Fibroblast of gingiva (primary cell): ENCODE results near the gene PPP4R4.
A peak's percentile ranks its signal among the peaks of the same experiment; 100 is the strongest.
"Not testable (repeated sequence)": the region's sequence is repeated elsewhere in the genome, so short reads cannot be mapped to it uniquely, and the experiment has no call there.

Experiments used
- DNase-seq: peaks from one replicate; pipeline ENCODE4 v3.0.0-alpha.2; 2011; ENCODE audit warnings: low read depth

The PPP4R4 gene

GRCh38 chr14:94143711-94144110 is 30.4 kb upstream of the PPP4R4 start:
- no peak for DNase-seq

- DNase-seq = no peak
Observed at GRCh38 chr14:94144765-94145164, 29.4 kb upstream of the PPP4R4 start.

GRCh38 chr14:94145902-94146527 is 28.1 kb upstream of the PPP4R4 start:
- DNase-seq = no peak

GRCh38 chr14:94152676-94153075 is 21.4 kb upstream of the PPP4R4 start:
- DNase-seq = no peak

DNA sequence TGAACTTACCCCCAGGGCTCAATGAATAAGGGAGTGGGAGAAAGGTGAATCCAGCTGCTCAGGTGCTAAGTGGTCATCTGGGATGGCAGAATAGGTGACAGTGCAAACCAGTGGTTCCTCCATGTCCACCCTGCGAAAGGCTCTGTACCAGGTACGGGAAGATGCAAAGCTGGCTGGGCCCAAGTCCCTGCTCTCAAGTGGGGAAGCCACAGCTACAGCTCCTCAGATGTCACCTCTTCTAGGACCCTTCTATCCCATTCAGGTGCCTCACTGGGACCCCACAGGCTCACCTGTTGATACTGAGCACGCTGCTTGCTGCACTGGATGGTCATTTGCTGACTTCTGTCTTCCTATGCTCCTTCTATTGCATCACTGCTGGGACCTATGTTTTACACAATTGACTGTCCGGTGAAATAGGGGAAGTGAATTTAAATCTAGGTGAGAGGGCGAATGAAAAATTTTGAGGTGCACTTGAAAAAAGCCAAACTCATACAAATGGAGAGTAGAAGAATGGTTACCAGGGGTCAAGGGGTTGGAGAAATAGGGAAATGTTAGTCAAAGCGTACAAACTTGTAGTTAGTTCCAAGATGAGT is 20.3 kb upstream of the PPP4R4 start:
- no peak for DNase-seq

DNA sequence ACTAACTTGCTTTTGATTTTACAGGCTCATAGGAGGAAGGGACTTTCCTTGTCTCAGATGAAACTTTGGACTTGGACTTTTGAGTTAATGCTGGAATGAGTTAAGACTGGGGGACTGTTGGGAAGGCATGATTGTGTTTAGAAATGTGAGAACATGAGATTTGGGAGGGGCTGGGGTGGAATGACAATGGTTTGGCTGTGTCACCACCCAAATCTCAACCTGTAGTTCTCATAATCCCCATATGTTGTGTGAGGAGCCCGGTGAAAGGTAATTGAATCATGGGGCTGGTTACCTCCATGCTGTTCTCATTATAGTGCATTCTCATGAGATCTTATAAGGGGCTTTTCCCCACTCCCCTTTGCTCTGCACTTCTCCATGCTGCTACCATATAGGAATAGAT is 18.0 kb upstream of the PPP4R4 start:
- not testable (repeated sequence) for DNase-seq

DNA sequence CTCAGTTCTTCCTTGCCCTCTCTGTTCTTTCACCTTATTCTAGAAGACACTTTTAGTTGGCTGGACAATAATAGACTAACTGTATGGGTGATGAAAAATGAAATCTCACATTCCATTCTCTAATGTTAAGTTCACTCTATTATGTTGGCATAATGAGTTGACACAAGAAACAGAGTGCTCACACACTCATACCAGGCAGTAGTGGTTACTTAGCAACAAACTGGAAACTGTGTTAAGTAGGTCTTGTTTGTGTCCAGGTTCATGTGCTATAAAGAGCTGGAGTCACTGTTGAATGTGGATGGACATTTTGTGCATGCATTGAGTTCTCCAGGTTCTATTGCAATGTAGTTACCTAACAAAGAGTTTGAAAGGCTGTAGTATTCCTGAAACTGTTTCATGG is 16.9 kb upstream of the PPP4R4 start:
- no peak for DNase-seq

DNA sequence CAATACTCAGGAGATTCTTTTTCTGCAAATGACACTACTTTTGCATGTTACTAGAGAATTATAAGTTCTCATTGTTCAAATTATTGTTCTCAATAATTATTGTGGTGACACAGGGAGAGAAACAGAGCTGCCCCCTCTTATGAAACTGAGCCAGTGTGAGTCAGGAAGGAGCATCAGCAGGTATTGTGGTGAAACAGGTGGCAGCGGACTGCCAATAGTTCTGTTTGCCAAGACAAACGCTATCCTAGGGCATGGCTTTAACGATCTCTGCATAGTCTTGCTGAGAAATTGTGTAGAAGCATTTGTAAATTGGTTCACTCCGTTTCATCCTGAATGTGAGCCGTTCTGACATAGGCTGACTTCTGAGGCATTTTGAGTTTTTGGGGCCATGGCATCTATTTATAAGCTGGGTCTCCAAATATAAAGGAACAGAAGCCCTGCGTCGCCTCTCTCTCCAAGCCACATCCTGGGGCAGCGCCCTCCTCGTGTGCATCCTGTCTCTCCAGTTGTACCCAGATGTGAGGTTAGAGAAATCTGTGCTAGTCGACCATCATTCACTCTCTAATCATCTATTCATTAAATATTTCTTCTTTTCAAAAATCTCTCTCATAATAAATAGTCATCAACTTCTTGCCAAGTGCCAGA is 15.8 kb upstream of the PPP4R4 start:
- DNase-seq = no peak

DNA sequence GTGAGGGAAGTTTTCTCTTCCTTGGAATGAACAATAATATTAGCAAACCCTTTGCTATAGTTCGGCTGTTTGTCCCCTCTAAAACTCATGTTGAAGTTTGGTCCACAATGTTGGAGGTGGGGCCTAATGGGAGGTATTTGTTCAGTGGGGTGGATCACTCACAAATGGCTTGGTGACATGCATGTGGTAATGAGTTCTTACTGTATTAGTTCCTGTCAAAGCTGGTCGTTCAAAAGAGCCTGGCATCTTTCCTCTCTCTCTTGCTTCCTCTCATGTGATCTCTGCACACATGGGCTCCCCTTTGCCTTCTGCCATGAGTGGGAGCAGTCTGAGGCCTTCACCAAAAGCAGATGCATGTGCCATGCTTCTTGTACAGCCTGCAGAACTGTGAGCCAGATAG is 13.1 kb upstream of the PPP4R4 start:
- DNase-seq = no peak

GRCh38 chr14:94161981-94162380 is 12.1 kb upstream of the PPP4R4 start:
- DNase-seq = no peak

DNA sequence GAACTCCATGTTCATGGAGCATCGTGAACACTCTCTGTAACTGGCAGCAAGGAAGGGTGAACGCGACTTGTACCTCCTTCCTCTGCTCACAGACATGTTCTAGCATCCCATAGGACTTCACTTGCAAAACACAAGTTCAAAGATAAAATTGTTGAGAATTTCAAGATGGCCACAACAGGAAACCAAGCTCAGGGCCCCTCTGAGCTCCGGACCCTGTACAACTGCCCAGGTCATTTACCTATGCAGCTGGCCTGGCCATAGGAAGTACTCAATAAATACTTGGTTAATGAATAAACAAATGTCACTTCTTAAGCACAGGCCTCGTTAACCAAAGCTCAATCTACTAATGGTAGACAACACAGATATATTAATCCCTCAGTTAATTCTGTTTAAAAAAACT is 11.7 kb upstream of the PPP4R4 start:
- no peak for DNase-seq

DNA sequence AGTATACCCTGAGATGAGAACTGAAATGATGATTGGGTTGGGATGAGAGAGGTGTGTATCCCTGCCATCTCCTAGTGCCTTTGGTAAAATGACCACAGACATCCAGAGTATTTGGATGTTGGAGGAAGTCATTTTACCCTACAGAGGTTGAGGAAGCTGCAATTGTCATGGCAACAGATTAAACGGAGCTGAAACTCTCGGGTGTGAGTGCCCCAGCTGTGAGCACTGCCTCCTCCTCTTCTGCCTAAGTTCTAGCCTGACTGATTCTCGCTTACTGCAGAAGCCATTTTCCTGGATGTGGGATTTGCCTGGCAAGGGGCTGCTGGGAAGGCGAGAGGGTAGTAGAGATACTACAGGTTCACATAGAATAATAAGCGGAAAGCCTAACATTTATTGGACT is 10.3 kb upstream of the PPP4R4 start:
- no peak for DNase-seq

DNA sequence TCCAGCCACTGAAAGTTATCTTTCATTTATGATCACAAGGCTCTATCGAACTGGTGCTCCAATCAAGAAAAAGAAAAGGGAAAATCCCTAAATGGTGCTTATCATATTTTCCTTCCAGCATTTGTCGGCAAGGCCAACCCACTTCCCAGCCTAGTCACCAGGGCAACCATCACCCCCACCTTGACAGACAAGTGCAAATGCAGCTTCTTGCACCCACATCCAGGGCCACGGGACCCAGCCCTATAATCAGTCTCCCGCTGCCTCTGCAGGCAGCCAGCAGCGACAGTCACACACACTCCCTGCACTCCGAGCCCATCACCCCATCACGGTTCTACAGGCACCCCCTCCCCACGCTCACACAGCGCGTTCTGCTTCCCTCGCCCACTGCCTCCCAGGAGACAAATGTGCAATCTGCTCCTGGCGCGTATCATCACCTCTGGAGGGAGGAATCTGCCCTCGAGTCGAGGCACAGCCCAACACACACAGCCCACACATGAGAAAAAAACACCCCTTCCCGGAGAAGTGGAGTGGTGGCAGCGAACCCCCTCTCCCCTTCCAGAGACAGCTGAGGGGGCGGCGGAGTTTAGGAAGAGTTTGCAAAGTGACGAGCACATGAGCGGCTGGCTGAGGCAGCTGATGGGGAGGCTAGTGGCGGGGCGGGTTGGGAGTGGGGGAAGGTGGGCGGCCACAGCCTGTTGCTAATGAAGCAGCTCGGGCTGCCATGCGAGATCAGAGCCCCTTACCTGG is 9.3 kb upstream of the PPP4R4 start:
- no peak for DNase-seq

DNA sequence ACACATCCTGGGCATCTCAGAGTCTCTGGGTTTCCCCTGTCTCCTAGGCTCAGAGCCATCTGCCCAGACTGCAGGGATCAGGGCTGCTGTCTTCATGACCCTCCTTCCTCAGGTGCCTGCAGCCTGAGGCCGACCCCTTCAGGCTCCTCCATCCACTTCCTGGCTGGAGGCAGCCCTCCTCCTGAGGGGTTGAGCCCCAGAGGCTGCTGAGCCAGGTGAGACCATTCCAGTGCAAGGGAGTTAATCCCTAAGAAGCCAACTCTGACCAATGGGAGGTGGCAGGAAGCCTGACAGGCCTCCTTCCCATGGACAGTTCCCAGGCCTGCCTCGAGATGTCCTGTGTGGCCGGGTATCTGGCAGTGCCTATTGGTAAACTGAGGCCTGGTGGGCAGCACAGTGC is 8.4 kb upstream of the PPP4R4 start:
- DNase-seq = no peak

DNA sequence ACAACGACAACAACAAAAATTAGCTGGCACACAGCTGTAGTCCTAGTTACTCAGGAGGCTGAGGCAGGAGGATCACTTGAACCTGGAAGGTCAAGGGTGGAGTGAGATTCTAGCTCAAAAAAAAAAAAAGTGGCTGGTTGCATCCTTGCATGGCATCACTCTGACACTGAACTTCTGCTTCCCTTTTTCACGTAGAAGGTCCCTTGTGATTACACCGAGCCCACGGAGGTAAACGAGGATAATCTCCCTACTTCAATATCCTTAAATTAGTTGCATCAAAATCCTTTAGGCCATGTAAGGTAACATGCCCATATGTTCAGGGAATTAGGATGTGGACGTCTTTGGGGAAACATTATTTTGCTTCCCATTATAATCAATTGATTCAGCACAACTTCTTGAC is 4.0 kb upstream of the PPP4R4 start:
- no peak for DNase-seq

DNA sequence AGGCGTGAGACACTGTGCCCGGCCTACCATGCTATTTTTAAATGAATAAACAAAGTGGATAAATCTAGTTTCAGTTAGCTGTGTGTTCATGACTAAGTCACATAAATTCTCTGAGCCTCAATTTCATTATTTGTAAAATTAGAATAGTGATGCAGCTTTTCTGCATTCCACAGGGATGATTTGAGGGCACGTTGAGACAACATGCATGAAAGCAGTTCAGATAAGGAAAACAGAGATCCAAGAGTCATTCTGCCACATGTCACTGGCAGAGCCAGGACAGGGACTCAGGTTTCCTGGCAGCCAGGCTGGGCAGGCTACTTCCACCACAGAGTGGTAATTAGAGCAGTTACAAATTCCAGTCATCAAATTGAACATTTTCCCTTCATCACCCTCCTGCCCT is 2.9 kb upstream of the PPP4R4 start:
- DNase-seq = peak; percentile 6

GRCh38 chr14:94172545-94172944 is 1.6 kb upstream of the PPP4R4 start:
- DNase-seq = no peak

DNA sequence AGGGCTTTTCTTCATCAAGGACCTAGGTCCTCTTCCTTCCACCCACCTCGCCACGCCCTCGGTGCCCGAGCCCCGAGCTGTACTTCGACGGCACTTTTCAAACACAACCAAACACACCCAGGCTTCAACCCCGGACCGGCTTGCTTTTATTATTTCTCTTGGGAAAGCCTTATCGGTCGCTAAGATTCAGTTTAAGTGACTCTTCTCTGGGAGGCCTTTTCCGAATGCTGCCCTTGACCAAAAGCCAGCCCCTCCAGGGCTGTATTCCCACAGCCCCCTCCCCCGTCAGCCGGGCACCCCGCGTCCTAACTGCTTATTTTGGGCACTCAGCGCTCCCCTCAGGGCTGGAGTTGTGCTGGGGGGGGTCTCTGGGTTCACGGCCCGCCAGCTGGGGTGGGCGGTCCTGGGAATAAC is 644 bp upstream of the PPP4R4 start:
- DNase-seq = no peak

- DNase-seq = no peak
Observed at GRCh38 chr14:94174604-94175010, 485 bp downstream of the PPP4R4 start.

DNA sequence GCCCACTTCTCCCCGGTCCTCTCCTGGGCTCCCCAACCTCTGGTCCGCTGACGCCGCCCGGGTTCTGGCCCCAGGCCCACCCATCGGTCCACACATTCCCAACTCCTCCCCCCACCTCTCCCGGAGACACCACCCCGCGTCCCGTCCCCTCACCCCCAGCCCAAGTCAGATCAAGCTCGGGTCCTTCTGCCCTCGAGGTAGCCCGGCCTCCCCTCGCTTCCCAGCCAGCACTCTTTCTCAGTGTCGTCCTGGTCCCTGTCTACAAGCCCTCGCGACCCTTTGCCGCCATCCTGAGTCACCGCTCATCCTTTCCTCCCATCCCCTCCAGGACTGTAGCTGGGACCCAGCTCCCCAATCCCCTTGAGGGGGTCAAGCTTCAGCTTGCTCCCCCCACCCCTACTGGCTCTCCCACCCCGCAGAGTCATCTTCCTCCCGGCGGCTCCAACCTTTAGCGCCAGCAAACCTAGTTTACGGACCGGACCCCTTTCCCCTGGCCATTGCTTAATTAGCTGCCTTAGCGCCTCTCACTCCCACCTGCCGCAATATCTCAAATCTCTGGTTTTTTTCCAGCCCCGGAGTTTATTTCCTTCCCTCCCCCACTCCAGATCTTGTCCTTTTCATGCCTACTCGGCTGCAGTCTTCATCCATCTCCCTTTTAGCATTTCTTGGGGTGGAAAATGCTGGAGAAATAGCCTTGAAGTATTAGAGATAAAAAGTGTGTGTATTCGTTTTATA is 1.1 kb downstream of the PPP4R4 start:
- DNase-seq = no peak

DNA sequence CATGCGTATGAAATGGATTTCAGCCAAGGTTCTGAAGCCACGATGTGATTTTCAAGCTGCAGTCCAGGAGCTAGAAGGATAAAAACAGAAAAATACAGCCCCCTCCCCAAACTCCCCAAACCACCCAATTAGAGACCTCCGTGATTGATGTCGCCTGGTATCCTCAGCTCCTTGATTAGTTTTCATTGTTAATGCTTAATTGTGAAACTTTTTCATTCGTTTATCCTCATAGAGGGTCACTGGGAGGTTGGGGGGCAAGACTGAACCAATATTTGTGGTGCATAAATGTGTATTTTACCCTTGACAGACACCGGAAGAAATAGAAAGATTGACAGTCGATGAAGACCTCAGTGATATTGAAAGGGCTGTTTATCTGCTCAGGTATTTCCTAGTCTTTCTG is 1.6 kb downstream of the PPP4R4 start:
- no peak for DNase-seq

DNA sequence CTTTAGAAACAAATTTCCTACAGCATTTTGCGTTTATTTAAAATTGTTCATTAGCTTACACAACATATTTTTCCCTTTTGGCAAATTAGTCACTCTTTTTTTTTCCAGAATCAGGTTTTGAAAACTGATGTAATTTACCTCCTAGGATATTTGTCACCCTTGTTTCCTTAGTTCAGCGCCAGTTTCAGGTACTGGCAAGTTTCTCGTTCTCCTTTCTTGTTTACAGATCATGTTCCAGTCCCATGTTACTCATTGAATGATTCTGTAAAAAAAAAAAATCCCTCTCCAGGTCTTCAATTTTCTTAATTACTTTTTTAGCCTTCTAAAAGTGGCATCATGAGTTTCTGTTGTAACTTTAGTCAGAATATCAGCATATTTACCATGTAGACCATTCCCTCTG is 2.7 kb downstream of the PPP4R4 start:
- DNase-seq = no peak
